ENCODE data around the gene OGN.

GRCh38 chr9:92432972-92433548 lies 28.7 kb upstream of the OGN start:
- TF ChIP-seq POLR2AphosphoS5 (IDR thresholded peaks at IDR 0.05; ENCODE audit: low read depth, low read length), result no peak
- TF ChIP-seq POLR2A (IDR thresholded peaks at IDR 0.05; ENCODE audit: low read depth, low read length), result no peak

Data from GM12892 (cell line).